Aorta (tissue), 5 donors: ENCODE measurements around the gene WIF1. TPM values are rescaled to one million over a fixed set of nuclear protein-coding genes. Genes with fewer than 3 reads are reported as not detected.

ENCODE experiments used
- ATAC-seq: fragments of 200-7000 bp; cut with Tn5 transposase; one replicate; pipeline ENCODE4 v1.9.1; 2022; ENCODE audit warnings: moderate library complexity; ENCODE audit not compliant: low FRiP score
- DNase-seq, 2 donors: peaks; one replicate each; pipeline ENCODE4 v3.0.0-alpha.2; 2020
- H3K27ac ChIP-seq, 2 donors: one replicate each; pipeline ENCODE4 v1.5.1; 2013; ENCODE audit warnings: low read length in 2 of 2, mild to moderate bottlenecking in 2 of 2, moderate library complexity in 2 of 2, control low read depth in 1 of 2, inconsistent platforms in 1 of 2, low read depth in 1 of 2
- H3K27me3 ChIP-seq, 2 donors: one replicate each; pipeline ENCODE4 v1.6.1; 2013; ENCODE audit warnings: control low read depth in 1 of 2, low read length in 1 of 2, mild to moderate bottlenecking in 1 of 2, moderate library complexity in 1 of 2; ENCODE audit not compliant: insufficient read depth in 2 of 2, control insufficient read depth in 1 of 2
- H3K36me3 ChIP-seq, 2 donors: one replicate each; pipeline ENCODE4 v1.6.1; 2013; ENCODE audit warnings: control low read depth in 1 of 2, low read length in 1 of 2, mild to moderate bottlenecking in 1 of 2; ENCODE audit not compliant: insufficient read depth in 2 of 2, control insufficient read depth in 1 of 2
- H3K4me1 ChIP-seq, 2 donors: one replicate each; pipeline ENCODE4 v1.6.1; 2013; ENCODE audit warnings: low read length in 2 of 2, control low read depth in 1 of 2, mild to moderate bottlenecking in 1 of 2, moderate library complexity in 1 of 2; ENCODE audit not compliant: insufficient read depth in 2 of 2, control insufficient read depth in 1 of 2
- H3K4me3 ChIP-seq, 2 donors: one replicate each; pipeline ENCODE4 v1.5.1; 2013; ENCODE audit warnings: low read length in 2 of 2, control low read depth in 1 of 2, mild to moderate bottlenecking in 1 of 2
- H3K9me3 ChIP-seq: one replicate; pipeline ENCODE4 v1.6.1; 2013; ENCODE audit warnings: mild to moderate bottlenecking, low read length; ENCODE audit not compliant: control insufficient read depth
- WGBS, 2 donors: extraction: QIAGEN DNeasy Blood & Tissue Kit; methylation state at CpG; one replicate each; pipeline ENCODE4 v1.1.7; 2013; 5-methylcytosine and 5-hydroxymethylcytosine counted together
- intact Hi-C, 2 donors: fragments of 100-400 bp; cut with DNase I; formaldehyde crosslinking; loops; one replicate each; pipeline versions ENCODE4 v1.14.2 to v1.15.0; 2022
- polyA plus RNA-seq, 2 donors: library from polyadenylated mRNA; stranded (reverse); fragments of 200-250 nt; gene quantifications; one replicate each; pipeline ENCODE4 v1.2.3, GENCODE V29; 2013
- total RNA-seq, 2 donors: library from RNA; stranded (reverse); fragmentation: NEBNext Ultra II Directional; extraction: Animal tissue kit (Norgen Biotek cat#: 25700); gene quantifications; one replicate each; pipeline ENCODE4 v1.2.1, GENCODE V29; 2021
- donor health status: healthy with polysubstance abuse.
- donor health status: Bipolar disorder and iron deficiency.
- donor health status: DM: no; HTN: no; CAD: no.
- donor health status: DM: no; HTN: no; CAD: no.
- donor health status: DM: yes; HTN: yes; CAD: no.

WIF1 gene
- total and polyA plus RNA-seq, 4 donors = 0.48 TPM; not detected in 3

DNA sequence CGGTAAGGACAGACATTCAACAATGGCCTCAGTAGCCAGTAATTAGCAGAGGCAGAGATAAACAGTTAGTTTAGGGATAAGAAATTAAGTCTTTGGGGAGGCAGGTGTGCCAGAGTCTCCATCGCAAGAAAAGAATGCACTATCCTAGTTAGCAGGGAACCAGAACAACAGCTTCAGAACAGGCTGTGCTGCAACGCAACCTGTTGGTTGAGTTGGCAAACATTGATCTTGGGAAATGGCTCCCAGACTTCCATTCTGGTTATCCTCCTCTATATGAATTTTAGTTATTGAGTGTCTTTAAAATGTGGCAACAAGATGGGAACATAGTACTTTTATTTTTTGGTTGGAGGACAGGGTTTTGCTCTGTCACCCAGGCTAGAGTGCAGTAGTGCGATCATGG is 36.0 kb upstream of the WIF1 start:
- Histone ChIP-seq H3K9me3 (no peaks in the 10 kb centered on the region), H3K36me3 (no peaks in the 10 kb centered on the region), H3K27me3 (no peaks in the 10 kb centered on the region), H3K4me3 (no peak overlapping the region), H3K4me1 (no peaks in the 10 kb centered on the region), H3K27ac (no peak overlapping the region)
- no peak for ATAC-seq
- intact Hi-C loops = no loop called here
- 92 to 94% methylated on average over 4 of the region's 4 CpGs for WGBS, 2 donors
- no peak for DNase-seq

DNA sequence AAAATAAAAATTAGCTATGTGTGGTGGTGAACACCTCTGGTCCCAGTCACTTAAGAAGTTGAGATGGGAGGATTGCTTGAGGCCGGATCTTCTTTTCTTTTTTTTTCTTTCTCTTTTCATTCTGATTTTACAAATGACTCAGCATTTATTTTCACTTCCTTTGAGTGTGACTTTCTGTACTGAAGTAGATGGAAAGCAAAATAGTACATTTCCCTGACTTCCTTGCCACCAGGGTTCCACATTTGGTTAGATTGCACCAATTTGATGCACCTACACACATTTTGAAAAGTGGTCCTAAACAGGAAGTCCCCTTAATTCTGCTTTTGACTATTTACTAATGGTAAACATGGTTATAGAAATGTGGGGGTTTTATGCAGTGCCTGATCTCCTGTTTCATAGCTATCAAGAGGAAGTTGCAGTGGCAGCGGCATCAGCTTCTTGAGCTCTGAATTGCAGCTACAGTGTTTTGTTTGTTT is 35.3 kb upstream of the WIF1 start:
- intact Hi-C loops = no loop called here
- H3K4me3 ChIP-seq = no peak overlapping the region
- H3K27me3 ChIP-seq = no peaks in the 10 kb centered on the region
- 77 to 82% methylated on average over 2 of the region's 2 CpGs for WGBS, 2 donors
- no peaks in the 10 kb centered on the region for H3K4me1 ChIP-seq
- no peak overlapping the region for H3K27ac ChIP-seq
- ATAC-seq (no peak), DNase-seq (no peak)
- no peaks in the 10 kb centered on the region for H3K9me3 ChIP-seq
- H3K36me3 ChIP-seq = no peaks in the 10 kb centered on the region

- Histone ChIP-seq H3K36me3 (no peaks in the 10 kb centered on the region), H3K27me3 (no peaks in the 10 kb centered on the region), H3K4me3 (no peak overlapping the region), H3K27ac (no peak overlapping the region), H3K4me1 (no peaks in the 10 kb centered on the region), H3K9me3 (no peaks in the 10 kb centered on the region)
- no peak for DNase-seq
- 63 to 70% methylated on average over 3 of the region's 3 CpGs for WGBS, 2 donors
- no peak for ATAC-seq
- intact Hi-C loops = no loop called here
Measured at GRCh38 chr12:65155784-65156183, 34.7 kb upstream of the WIF1 start.

- H3K27me3 ChIP-seq = no peaks in the 10 kb centered on the region
- no peak overlapping the region for H3K4me3 ChIP-seq
- no peaks in the 10 kb centered on the region for H3K4me1 ChIP-seq
- DNase-seq (no peak), ATAC-seq (no peak)
- H3K9me3 ChIP-seq = no peaks in the 10 kb centered on the region
- no peaks in the 10 kb centered on the region for H3K36me3 ChIP-seq
- H3K27ac ChIP-seq = no peak overlapping the region
- intact Hi-C loops = no loop called here
- 12 to 13% methylated on average over 1 of the region's 1 CpG for WGBS, 2 donors
Measured at GRCh38 chr12:65152596-65152995, 31.5 kb upstream of the WIF1 start.

- ATAC-seq (no peak), DNase-seq (no peak)
- Histone ChIP-seq H3K27ac (no peak overlapping the region), H3K9me3 (no peaks in the 10 kb centered on the region), H3K4me1 (no peaks in the 10 kb centered on the region), H3K36me3 (no peaks in the 10 kb centered on the region), H3K27me3 (no peaks in the 10 kb centered on the region), H3K4me3 (no peak overlapping the region)
- intact Hi-C loops = no loop called here
Measured at GRCh38 chr12:65152012-65152411, 30.9 kb upstream of the WIF1 start.

- Histone ChIP-seq H3K36me3 (no peaks in the 10 kb centered on the region), H3K27me3 (no peaks in the 10 kb centered on the region), H3K27ac (no peak overlapping the region), H3K9me3 (no peaks in the 10 kb centered on the region), H3K4me3 (no peak overlapping the region), H3K4me1 (no peaks in the 10 kb centered on the region)
- intact Hi-C loops = no loop called here
- DNase-seq (no peak), ATAC-seq (no peak)
- 54 to 58% methylated on average over 2 of the region's 2 CpGs for WGBS, 2 donors
Measured at GRCh38 chr12:65147312-65147905, 26.3 kb upstream of the WIF1 start.

GRCh38 chr12:65140738-65141137 is 19.6 kb upstream of the WIF1 start:
- DNase-seq (no peak), ATAC-seq (no peak)
- intact Hi-C loops = no loop called here
- Histone ChIP-seq H3K36me3 (no peaks in the 10 kb centered on the region), H3K9me3 (no peaks in the 10 kb centered on the region), H3K27me3 (no peaks in the 10 kb centered on the region), H3K4me1 (no peaks in the 10 kb centered on the region), H3K4me3 (no peak overlapping the region), H3K27ac (no peak overlapping the region)
- WGBS, 2 donors = 60 to 79% methylated on average over 1 of the region's 1 CpG

DNA sequence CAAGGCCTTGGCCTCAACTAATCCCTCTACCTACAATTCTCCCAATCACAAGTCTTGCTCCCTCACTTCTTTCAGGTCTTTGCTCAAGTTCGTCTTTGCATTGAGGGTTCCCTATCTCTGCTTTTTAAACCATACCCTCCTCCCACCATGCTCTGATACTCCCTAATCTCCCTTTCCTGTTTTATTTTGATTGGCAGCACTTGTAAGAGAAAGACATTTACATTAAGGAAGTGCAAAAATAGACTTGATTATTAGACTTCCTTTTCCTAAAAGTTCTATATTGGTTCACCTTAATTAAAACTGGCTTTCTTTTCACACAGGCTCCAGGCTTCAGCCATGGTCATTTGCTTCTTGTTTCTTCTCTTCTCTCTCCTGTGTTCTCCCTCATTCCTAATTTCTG is 18.3 kb upstream of the WIF1 start:
- no peak for ATAC-seq
- intact Hi-C loops = no loop called here
- WGBS, 2 donors = 53 to 60% methylated on average over 1 of the region's 1 CpG

DNA sequence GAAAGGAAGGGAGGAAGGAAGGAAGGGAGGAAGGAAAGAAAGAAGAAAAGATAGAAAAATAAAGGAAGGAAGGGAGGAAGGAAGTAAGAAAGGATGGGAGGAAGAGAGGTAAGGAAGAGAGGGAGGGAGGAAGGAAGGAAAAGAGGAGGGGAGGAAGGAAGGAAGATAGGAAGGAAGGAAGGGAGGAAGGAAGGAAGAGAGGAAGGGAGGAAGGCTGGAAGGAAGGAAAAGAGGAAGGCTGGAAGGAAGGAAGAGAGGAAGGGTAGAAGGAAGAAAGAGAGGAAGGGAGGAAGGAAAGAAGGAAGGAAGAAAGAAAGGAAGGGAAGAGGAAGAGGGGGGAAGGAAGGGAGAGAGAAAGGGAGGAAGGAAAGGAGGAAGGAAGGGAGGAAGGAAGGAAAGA is 12.8 kb upstream of the WIF1 start:
- intact Hi-C loops = no loop called here
- H3K4me1 ChIP-seq = no peaks in the 10 kb centered on the region
- peaks cover 0 to 2% of the 10 kb centered on the region in 2 donors for H3K27me3 ChIP-seq
- H3K4me3 ChIP-seq = no peak overlapping the region
- no peak for DNase-seq
- ATAC-seq = no peak
- H3K36me3 ChIP-seq = no peaks in the 10 kb centered on the region
- no peaks in the 10 kb centered on the region for H3K9me3 ChIP-seq
- no peak overlapping the region for H3K27ac ChIP-seq

More for the DNA sequence above, 18.3 kb upstream of the WIF1 start:
- Histone ChIP-seq H3K27me3 (peaks cover 0 to 2% of the 10 kb centered on the region in 2 donors), H3K36me3 (no peaks in the 10 kb centered on the region), H3K4me1 (no peaks in the 10 kb centered on the region), H3K9me3 (no peaks in the 10 kb centered on the region), H3K4me3 (no peak overlapping the region), H3K27ac (no peak overlapping the region)
- no peak for DNase-seq
